Gastroesophageal sphincter (tissue), 4 donors: ENCODE data around the gene MACC1. TPM values are rescaled to one million over a fixed set of nuclear protein-coding genes. Genes with fewer than 3 reads are reported as not detected.
"Not testable (repeated sequence)": the region's sequence is repeated elsewhere in the genome, so short reads cannot be mapped to it uniquely, and the experiment has no call there.

Source experiments
- ATAC-seq: fragments of 150-250 bp; one replicate; pipeline ENCODE4 v1.9.1; 2016; ENCODE audit warnings: mild to moderate bottlenecking, moderate library complexity
- H3K27ac ChIP-seq, 4 donors: fragments of 200-600 bp; sonication (generic) in 3 of 4; 1 replicate in 3 of 4; 2 replicates in 1 of 4; pipeline ENCODE4 v1.5.1; 2016 to 2019
- H3K27me3 ChIP-seq: fragments of 200-600 bp; sonication (generic); one replicate; pipeline ENCODE4 v1.5.1; 2019
- H3K36me3 ChIP-seq, 2 donors: fragments of 200-600 bp; sonication (generic); one replicate each; pipeline ENCODE4 v1.5.1; 2019; ENCODE audit warnings: control low read depth in 1 of 2
- H3K4me1 ChIP-seq, 3 donors: fragments of 200-600 bp; sonication (generic); 1 replicate in 2 of 3; 2 replicates in 1 of 3; pipeline ENCODE4 v1.5.1; 2016 to 2019; ENCODE audit warnings: control low read depth in 2 of 3
- H3K4me3 ChIP-seq, 2 donors: fragments of 200-600 bp; sonication (generic); one replicate each; pipeline ENCODE4 v1.5.1; 2019; ENCODE audit warnings: mild to moderate bottlenecking in 1 of 2, moderate library complexity in 1 of 2
- H3K9me3 ChIP-seq, 3 donors: fragments of 200-600 bp; sonication (generic); one replicate each; pipeline ENCODE4 v1.5.1; 2017 to 2019; ENCODE audit warnings: control low read depth in 2 of 3
- EP300 ChIP-seq: sonication (generic); formaldehyde crosslinking; IDR thresholded peaks from one replicate; pipeline ENCODE4 v1.6.1; 2017; ENCODE audit warnings: antibody characterized with exemption, mild to moderate bottlenecking
- POLR2A ChIP-seq, 2 donors: fragments of 450-650 bp; IDR thresholded peaks; one replicate each; pipeline ENCODE4 v1.6.1; 2017; ENCODE audit warnings: antibody characterized with exemption in 2 of 2, mild to moderate bottlenecking in 2 of 2, moderate library complexity in 1 of 2
- POLR2AphosphoS5 ChIP-seq: sonication (generic); formaldehyde crosslinking; IDR thresholded peaks from one replicate; pipeline ENCODE4 v1.6.1; 2017; ENCODE audit warnings: antibody characterized with exemption
- WGBS, 2 donors: methylation state at CpG; one replicate each; pipeline ENCODE4 v1.1.5; 2018; ENCODE audit warnings: low coverage in 1 of 2; 5-methylcytosine and 5-hydroxymethylcytosine counted together
- total RNA-seq, 4 donors: library from RNA; depleted of rRNA; stranded (reverse); fragments of >200 nt; gene quantifications; one replicate each; pipeline ENCODE4 v1.1.0, GENCODE V29; 2016
- TF ChIP-seq, protein P1 (sequence below), 4 experiments: fragments of 200-600 bp in 2 of 4; fragments of 450-650 bp in 2 of 4; sonication (generic) in 1 of 4; IDR thresholded peaks; one replicate each; pipeline ENCODE4 v1.5.1; 2017 to 2019; ENCODE audit warnings: antibody characterized with exemption in 4 of 4, mild to moderate bottlenecking in 2 of 4, moderate library complexity in 2 of 4

Gene MACC1
- total RNA-seq, 4 donors from 2014 or later: under 0.01 to 2.9 (median 0.25) TPM

DNA sequence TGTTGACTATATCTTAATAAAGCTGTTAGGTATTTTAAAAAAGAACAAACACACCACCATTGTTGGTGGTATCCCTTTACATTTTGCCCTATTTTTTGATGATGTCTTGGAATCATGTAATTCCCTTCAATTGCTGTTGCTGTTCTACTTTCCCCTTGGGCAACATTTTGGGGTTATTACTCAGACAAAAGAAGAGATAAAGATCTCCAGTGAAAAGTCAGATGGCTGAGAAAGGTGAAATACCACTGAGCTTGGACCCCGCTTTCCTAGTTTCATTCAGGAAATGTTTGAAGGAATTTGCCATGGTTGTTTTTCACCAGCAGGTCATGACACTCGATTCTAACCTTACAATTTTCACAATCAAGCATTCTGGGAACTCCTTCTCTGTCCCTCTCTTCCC is 84.6 kb downstream of the MACC1 start:
- WGBS, 2 donors: 77 to 90% methylated on average over 2 of the region's 2 CpGs
- TF ChIP-seq POLR2AphosphoS5 (no peak), POLR2A (IDR thresholded peaks at IDR 0.05) (no peak), EP300 (no peak)
- TF ChIP-seq, protein P1, sequence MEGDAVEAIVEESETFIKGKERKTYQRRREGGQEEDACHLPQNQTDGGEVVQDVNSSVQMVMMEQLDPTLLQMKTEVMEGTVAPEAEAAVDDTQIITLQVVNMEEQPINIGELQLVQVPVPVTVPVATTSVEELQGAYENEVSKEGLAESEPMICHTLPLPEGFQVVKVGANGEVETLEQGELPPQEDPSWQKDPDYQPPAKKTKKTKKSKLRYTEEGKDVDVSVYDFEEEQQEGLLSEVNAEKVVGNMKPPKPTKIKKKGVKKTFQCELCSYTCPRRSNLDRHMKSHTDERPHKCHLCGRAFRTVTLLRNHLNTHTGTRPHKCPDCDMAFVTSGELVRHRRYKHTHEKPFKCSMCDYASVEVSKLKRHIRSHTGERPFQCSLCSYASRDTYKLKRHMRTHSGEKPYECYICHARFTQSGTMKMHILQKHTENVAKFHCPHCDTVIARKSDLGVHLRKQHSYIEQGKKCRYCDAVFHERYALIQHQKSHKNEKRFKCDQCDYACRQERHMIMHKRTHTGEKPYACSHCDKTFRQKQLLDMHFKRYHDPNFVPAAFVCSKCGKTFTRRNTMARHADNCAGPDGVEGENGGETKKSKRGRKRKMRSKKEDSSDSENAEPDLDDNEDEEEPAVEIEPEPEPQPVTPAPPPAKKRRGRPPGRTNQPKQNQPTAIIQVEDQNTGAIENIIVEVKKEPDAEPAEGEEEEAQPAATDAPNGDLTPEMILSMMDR (IDR thresholded peaks at IDR 0.05): no peak
- Histone ChIP-seq H3K27me3 (no peaks in the 10 kb centered on the region), H3K4me1 (no peaks in the 10 kb centered on the region), H3K27ac (no peak overlapping the region), H3K9me3 (no peaks in the 10 kb centered on the region), H3K36me3 (no peaks in the 10 kb centered on the region), H3K4me3 (no peak overlapping the region)
- no peak for ATAC-seq

- TF ChIP-seq, protein P1 (IDR thresholded peaks at IDR 0.05): no peak
- TF ChIP-seq POLR2A (IDR thresholded peaks at IDR 0.05) (no peak), POLR2AphosphoS5 (no peak), EP300 (no peak)
- Histone ChIP-seq H3K27me3 (no peaks in the 10 kb centered on the region), H3K4me3 (no peak overlapping the region), H3K27ac (no peak overlapping the region), H3K36me3 (no peaks in the 10 kb centered on the region), H3K4me1 (no peaks in the 10 kb centered on the region), H3K9me3 (no peaks in the 10 kb centered on the region)
- no peak for ATAC-seq
- 69 to 91% methylated on average over 4 of the region's 4 CpGs for WGBS, 2 donors
Observed at GRCh38 chr7:20131776-20132175, 85.4 kb downstream of the MACC1 start.

GRCh38 chr7:20129920-20130319 is 87.3 kb downstream of the MACC1 start:
- ATAC-seq: no peak
- no peaks in the 10 kb centered on the region for H3K4me1 ChIP-seq
- H3K36me3 ChIP-seq: no peaks in the 10 kb centered on the region
- no peaks in the 10 kb centered on the region for H3K27me3 ChIP-seq
- no peak for TF ChIP-seq POLR2AphosphoS5
- TF ChIP-seq POLR2A (IDR thresholded peaks at IDR 0.05): no peak
- TF ChIP-seq EP300: no peak
- TF ChIP-seq, protein P1 (IDR thresholded peaks at IDR 0.05): no peak
- no peak overlapping the region for H3K4me3 ChIP-seq
- no peaks in the 10 kb centered on the region for H3K9me3 ChIP-seq
- peak overlapping the region in 1 of 4 donors; percentile 0 for H3K27ac ChIP-seq

DNA sequence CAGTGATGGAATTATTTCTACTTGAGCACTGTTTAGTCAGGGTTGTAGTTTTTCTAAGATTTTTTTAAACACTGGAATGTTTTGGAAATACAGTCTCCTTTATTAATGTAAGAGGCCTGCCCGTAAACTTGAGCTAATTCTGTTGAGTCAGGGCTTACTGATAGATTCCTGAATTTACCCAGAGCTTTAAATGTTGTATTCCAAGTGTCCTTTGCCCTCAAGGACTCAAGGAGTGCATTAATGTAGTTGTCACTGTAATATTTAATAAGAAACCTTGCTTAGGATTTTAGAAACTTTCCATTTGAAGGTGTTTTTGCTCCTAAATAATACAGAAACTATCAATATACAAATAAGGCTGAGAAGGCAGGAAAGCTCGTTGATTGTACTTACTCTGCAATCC is 89.2 kb downstream of the MACC1 start:
- Histone ChIP-seq H3K4me1 (no peaks in the 10 kb centered on the region), H3K27ac (no peak overlapping the region), H3K4me3 (no peak overlapping the region), H3K27me3 (no peaks in the 10 kb centered on the region), H3K36me3 (no peaks in the 10 kb centered on the region), H3K9me3 (no peaks in the 10 kb centered on the region)
- no peak for TF ChIP-seq EP300
- no peak for TF ChIP-seq POLR2A (IDR thresholded peaks at IDR 0.05)
- no peak for TF ChIP-seq POLR2AphosphoS5
- TF ChIP-seq, protein P1 (IDR thresholded peaks at IDR 0.05): no peak
- WGBS, 2 donors: 35 to 53% methylated on average over 2 of the region's 2 CpGs
- ATAC-seq: no peak

DNA sequence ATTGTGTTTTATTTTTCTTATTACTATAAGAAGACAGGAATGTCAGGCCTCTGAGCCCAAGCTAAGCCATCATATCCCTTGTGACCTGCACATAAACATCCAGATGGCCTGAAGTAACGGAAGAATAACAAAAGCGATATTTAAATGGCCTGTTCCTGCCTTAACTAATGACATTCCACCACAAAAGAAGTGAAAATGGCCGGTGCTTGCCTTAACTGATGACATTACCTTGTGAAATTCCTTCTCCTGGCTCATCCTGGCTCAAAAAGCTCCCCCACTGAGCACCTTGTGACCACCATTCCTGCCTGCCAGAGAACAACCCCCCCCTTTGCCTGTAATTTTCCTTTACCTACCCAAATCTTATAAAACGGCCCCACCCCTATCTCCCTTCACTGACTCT is 91.1 kb downstream of the MACC1 start:
- H3K9me3 ChIP-seq, H3K4me3 ChIP-seq, H3K36me3 ChIP-seq, H3K27me3 ChIP-seq, H3K4me1 ChIP-seq, H3K27ac ChIP-seq, ATAC-seq: not testable (repeated sequence)
- 83 to 92% methylated on average over 3 to 4 of the region's 4 CpGs for WGBS, 2 donors

- not testable (repeated sequence) for H3K4me3 ChIP-seq, H3K36me3 ChIP-seq
- WGBS, 2 donors: 91 to 96% methylated on average over 4 to 6 of the region's 6 CpGs
Observed at GRCh38 chr7:20124087-20124486, 93.1 kb downstream of the MACC1 start.

DNA sequence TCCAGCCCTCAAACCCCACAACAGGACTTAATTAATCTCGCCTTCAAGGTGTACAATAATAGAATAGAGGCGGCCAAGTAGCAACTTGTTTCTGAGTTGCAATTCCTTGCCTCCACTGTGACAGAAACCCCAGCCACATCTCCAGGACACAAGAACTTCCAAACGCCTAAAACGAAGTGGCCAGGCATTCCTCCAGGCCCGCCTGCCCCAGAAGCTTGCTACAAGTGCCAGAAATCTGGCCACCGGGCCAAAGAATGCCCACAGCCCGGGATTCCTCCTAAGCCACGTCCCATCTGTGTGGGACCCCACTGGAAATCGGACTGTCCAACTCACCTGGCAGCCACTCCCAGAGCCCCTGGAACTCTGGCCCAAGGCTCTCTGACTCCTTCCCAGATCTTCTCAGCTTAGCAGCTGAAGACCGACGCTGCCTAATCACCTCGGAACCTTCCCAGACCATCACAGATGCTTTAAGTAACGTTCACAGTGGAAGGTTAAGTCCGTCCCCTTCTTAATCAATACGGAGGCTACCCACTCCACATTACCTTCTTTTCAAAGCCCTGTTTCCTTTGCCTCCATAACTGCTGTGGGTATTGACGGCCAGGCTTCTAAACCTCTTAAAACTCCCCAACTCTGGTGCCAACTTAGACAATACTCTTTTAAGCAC is 94.4 kb downstream of the MACC1 start:
- not testable (repeated sequence) for ATAC-seq, H3K4me1 ChIP-seq, H3K27ac ChIP-seq, H3K4me3 ChIP-seq, H3K27me3 ChIP-seq, H3K36me3 ChIP-seq, H3K9me3 ChIP-seq
- 91 to 94% methylated on average over 11 of the region's 16 CpGs for WGBS, 2 donors

More at GRCh38 chr7:20124087-20124486, 93.1 kb downstream of the MACC1 start:
- H3K4me1 ChIP-seq, H3K9me3 ChIP-seq, H3K27me3 ChIP-seq, ATAC-seq, H3K27ac ChIP-seq: not testable (repeated sequence)
